ENCODE data around the gene HAUS5. TPM values are rescaled to one million over a fixed set of nuclear protein-coding genes. Genes with fewer than 3 reads are reported as not detected.
"Not testable (repeated sequence)": the region's sequence is repeated elsewhere in the genome, so short reads cannot be mapped to it uniquely, and the experiment has no call there.

The HAUS5 gene
- total and polyA plus RNA-seq, 10 of the 15 experiments (the other 5 are each of a cell fraction or from before 2014, with no cell fraction given) = 3.1 to 32.6 (median 17.6) TPM

DNA sequence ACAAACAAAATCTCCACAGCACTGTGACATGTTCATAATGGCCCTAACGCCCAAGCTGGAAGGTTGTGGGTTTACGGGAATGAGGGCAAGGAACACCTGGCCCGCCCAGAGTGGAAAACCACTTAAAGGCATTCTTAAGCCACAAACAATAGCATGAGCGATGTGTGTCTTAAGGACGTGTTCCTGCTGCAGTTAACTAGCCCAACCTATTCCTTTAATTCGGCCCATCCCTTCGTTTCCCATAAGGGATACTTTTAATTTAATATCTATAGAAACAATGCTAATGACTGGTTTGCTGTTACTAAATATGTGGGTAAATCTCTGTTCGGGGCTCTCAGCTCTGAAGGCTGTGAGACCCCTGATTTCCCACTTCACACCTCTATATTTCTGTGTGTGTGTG is 5.4 kb upstream of the HAUS5 start:
- H3K4me3 ChIP-seq; H3K79me2 ChIP-seq (ENCODE audit: control insufficient read depth, insufficient read depth, low read length); BruUV-seq (replicated peaks); in situ Hi-C loops (cut with MboI); DNase-seq (ENCODE audit: low read depth, low spot score); H4K20me1 ChIP-seq (ENCODE audit: control insufficient read depth, insufficient read depth); FAIRE-seq; H3K9ac ChIP-seq (ENCODE audit: control insufficient read depth, insufficient read depth, low read length); H3K9me3 ChIP-seq (replicated peaks; ENCODE audit: control insufficient read depth, insufficient read depth, low read length); H3K27me3 ChIP-seq (replicated peaks in 1 of 2; ENCODE audit: control insufficient read depth in 2 of 2, insufficient read depth in 2 of 2, low read length in 1 of 2); H3K36me3 ChIP-seq (ENCODE audit: control insufficient read depth in 2 of 2, insufficient read depth in 2 of 2, low read length in 1 of 2); H3K4me2 ChIP-seq (ENCODE audit: control insufficient read depth, insufficient read depth); intact Hi-C loops (cut with micrococcal nuclease; ENCODE audit: unreplicated experiment); H2AFZ ChIP-seq (ENCODE audit: control insufficient read depth, low read depth, low read length); H3K27ac ChIP-seq (ENCODE audit: control insufficient read depth, insufficient read depth); ATAC-seq: not testable (repeated sequence)
- 71% methylated on average over 8 of the region's 8 CpGs for WGBS (ENCODE audit: insufficient coverage, insufficient replicate concordance, low lambda C conversion rate, missing lambda C conversion rate)
- ChIA-PET SMC1A (ENCODE audit: uncharacterized antibody, unreplicated experiment) (interaction anchor here (2.2 kb wide), 1 partner anchor 9 kb away, joined by 14 read pairs; no protein-coding TSS in a partner anchor), CTCF (interaction anchor here (1.6 to 3.0 kb wide), 2 partner anchors 58 to 97 kb away, joined by 5 to 10 read pairs; no protein-coding TSS in a partner anchor), POLR2A (interaction anchor here (1.3 kb wide), 1 partner anchor 9 kb away, joined by 5 read pairs; no protein-coding TSS in a partner anchor), RAD21 (ENCODE audit: unreplicated experiment) (interaction anchor here (3.1 kb wide), 1 partner anchor 9 kb away, joined by 11 read pairs; no protein-coding TSS in a partner anchor)
- H3K4me1 ChIP-seq (ENCODE audit: control insufficient read depth, insufficient read depth, low read length) = peaks cover 16% of the 10 kb centered on the region

DNA sequence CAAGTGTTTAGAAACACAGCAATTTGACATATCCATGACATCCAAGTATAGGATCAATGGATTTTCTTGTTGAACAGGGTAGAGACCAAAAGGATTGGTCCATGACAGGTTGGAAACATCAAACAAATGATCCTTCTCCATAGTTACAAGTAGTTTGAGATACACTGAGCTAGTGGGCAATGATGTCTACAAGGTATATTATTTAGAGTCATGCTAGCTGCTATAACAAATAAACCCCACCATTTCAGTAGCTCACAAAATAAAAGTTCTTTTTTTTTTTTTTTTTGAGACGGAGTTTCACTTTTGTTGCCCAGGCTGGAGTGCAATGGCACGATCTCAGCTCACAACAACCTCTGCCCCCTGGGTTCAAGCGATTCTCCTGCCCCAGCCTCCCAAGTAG is 4.9 kb upstream of the HAUS5 start:
- no TSS peak for BruUV-seq (replicated peaks)
- POLR2A ChIA-PET = interaction anchor here (0.6 to 1.5 kb wide), 6 partner anchors 10 to 98 kb away, joined by 3 to 16 read pairs (median 4); no protein-coding TSS in a partner anchor

More for the DNA sequence above, 4.9 kb upstream of the HAUS5 start:
- H3K9me3 ChIP-seq (replicated peaks; ENCODE audit: control insufficient read depth, insufficient read depth, low read length) = peaks cover 9% of the 10 kb centered on the region
- no peaks in the 10 kb centered on the region for H3K36me3 ChIP-seq (ENCODE audit: control insufficient read depth in 2 of 2, insufficient read depth in 2 of 2, low read length in 1 of 2)
- H2AFZ ChIP-seq (ENCODE audit: control insufficient read depth, low read depth, low read length) = no peak overlapping the region
- no peaks in the 10 kb centered on the region for H3K79me2 ChIP-seq (ENCODE audit: control insufficient read depth, insufficient read depth, low read length)
- CTCF ChIA-PET = interaction anchor here (0.8 to 3.0 kb wide), 3 partner anchors 9 to 327 kb away, joined by 3 to 10 read pairs (median 4); no protein-coding TSS in a partner anchor
- intact Hi-C loops (cut with micrococcal nuclease; ENCODE audit: unreplicated experiment) (no loop called here), in situ Hi-C loops (cut with MboI) (no loop called here)
- ATAC-seq (no peak), DNase-seq (ENCODE audit: low read depth, low spot score) (no peak), FAIRE-seq (no peak)
- no peaks in the 10 kb centered on the region for H4K20me1 ChIP-seq (ENCODE audit: control insufficient read depth, insufficient read depth)
- SMC1A ChIA-PET (ENCODE audit: uncharacterized antibody, unreplicated experiment) = interaction anchor here (1.0 to 2.2 kb wide), 2 partner anchors 10 to 15 kb away, joined by 3 to 14 read pairs; no protein-coding TSS in a partner anchor
- TF ChIP-seq CBX3 (IDR thresholded peaks at IDR 0.05; ENCODE audit: borderline replicate concordance, low read depth) (no peak), HDAC2 (IDR thresholded peaks at IDR 0.05) (no peak), NFYB (IDR thresholded peaks at IDR 0.05; ENCODE audit: insufficient read depth, low read depth, low read length) (no peak), NBN (IDR thresholded peaks at IDR 0.05) (no peak), JUNB (IDR thresholded peaks at IDR 0.05) (no peak), PAX5 (IDR thresholded peaks at IDR 0.05; ENCODE audit: borderline replicate concordance, low read depth, low read length) (no peak), NRF1 (conservative IDR thresholded peaks at IDR 0.05; ENCODE audit: low read depth, low read length) (no peak), SRF (IDR thresholded peaks at IDR 0.05; ENCODE audit: low read depth in 2 of 2, low read length in 2 of 2) (no peak), EP300 (IDR thresholded peaks at IDR 0.05; ENCODE audit: borderline replicate concordance in 1 of 2, control insufficient read depth in 1 of 2, low read depth in 2 of 2, low read length in 2 of 2) (no peak), KLF5 (IDR thresholded peaks at IDR 0.05; ENCODE audit: partially characterized antibody) (no peak), IKZF2 (IDR thresholded peaks at IDR 0.05) (no peak)
- TF ChIP-seq, protein P1, sequence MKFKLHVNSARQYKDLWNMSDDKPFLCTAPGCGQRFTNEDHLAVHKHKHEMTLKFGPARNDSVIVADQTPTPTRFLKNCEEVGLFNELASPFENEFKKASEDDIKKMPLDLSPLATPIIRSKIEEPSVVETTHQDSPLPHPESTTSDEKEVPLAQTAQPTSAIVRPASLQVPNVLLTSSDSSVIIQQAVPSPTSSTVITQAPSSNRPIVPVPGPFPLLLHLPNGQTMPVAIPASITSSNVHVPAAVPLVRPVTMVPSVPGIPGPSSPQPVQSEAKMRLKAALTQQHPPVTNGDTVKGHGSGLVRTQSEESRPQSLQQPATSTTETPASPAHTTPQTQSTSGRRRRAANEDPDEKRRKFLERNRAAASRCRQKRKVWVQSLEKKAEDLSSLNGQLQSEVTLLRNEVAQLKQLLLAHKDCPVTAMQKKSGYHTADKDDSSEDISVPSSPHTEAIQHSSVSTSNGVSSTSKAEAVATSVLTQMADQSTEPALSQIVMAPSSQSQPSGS (IDR thresholded peaks at IDR 0.05; ENCODE audit: low read length) = no peak
- no peak overlapping the region for H3K27ac ChIP-seq (ENCODE audit: control insufficient read depth, insufficient read depth)
- 71% methylated on average over 3 of the region's 3 CpGs for WGBS (ENCODE audit: insufficient coverage, insufficient replicate concordance, low lambda C conversion rate, missing lambda C conversion rate)
- H3K4me3 ChIP-seq = no peak overlapping the region
- H3K27me3 ChIP-seq (replicated peaks in 1 of 2; ENCODE audit: control insufficient read depth in 2 of 2, insufficient read depth in 2 of 2, low read length in 1 of 2) = no peaks in the 10 kb centered on the region
- no peak overlapping the region for H3K9ac ChIP-seq (ENCODE audit: control insufficient read depth, insufficient read depth, low read length)
- H3K4me2 ChIP-seq (ENCODE audit: control insufficient read depth, insufficient read depth) = no peak overlapping the region
- peaks cover 17% of the 10 kb centered on the region for H3K4me1 ChIP-seq (ENCODE audit: control insufficient read depth, insufficient read depth, low read length)
- RAD21 ChIA-PET (ENCODE audit: unreplicated experiment) = interaction anchor here (3.1 kb wide), 1 partner anchor 10 kb away, joined by 11 read pairs; no protein-coding TSS in a partner anchor
